Lower leg skin (tissue), 4 donors: Measurements from ENCODE around the gene ZC3H7B. TPM values are rescaled to one million over a fixed set of nuclear protein-coding genes. Genes with fewer than 3 reads are reported as not detected.

Experiments
- DNase-seq, 2 donors: peaks; one replicate each; pipeline ENCODE4 v3.0.0-alpha.2; 2019; ENCODE audit warnings: low spot score in 2 of 2
- H3K4me3 ChIP-seq: fragments of 200-600 bp; sonication (generic); 2 replicates; pipeline ENCODE4 v1.5.1; 2017; ENCODE audit warnings: mild to moderate bottlenecking, low read depth; ENCODE audit not compliant: poor library complexity, severe bottlenecking
- CTCF ChIP-seq, 3 donors: fragments of 450-650 bp; IDR thresholded peaks; one replicate each; pipeline ENCODE4 v1.5.1; 2016; ENCODE audit warnings: antibody characterized with exemption in 3 of 3, mild to moderate bottlenecking in 3 of 3, moderate library complexity in 2 of 3
- POLR2A ChIP-seq, 2 donors: fragments of 450-650 bp; IDR thresholded peaks; one replicate each; pipeline ENCODE4 v1.6.1; 2016 to 2017; ENCODE audit warnings: antibody characterized with exemption in 2 of 2, mild to moderate bottlenecking in 1 of 2, moderate library complexity in 1 of 2
- WGBS, 2 donors: methylation state at CpG; one replicate each; pipeline ENCODE4 v1.1.5; 2018; 5-methylcytosine and 5-hydroxymethylcytosine counted together
- intact Hi-C: fragments of 100-400 bp; cut with DNase I; formaldehyde crosslinking; loops from one replicate; pipeline ENCODE4 v1.15.0; 2023; ENCODE audit warnings: low total_unique reads
- total RNA-seq, 4 donors: library from RNA; depleted of rRNA; stranded (reverse); fragments of >200 nt; gene quantifications; one replicate each; pipeline ENCODE4 v1.1.0, GENCODE V29; 2016

Gene ZC3H7B
- total RNA-seq, 4 donors from 2014 or later: 19.9 to 39.9 (median 31.2) TPM

- no peak overlapping the region for H3K4me3 ChIP-seq
- WGBS, 2 donors: 84 to 87% methylated on average over 10 of the region's 10 CpGs
- TF ChIP-seq POLR2A (IDR thresholded peaks at IDR 0.05) (no peak), CTCF (IDR thresholded peaks at IDR 0.05) (no peak)
- intact Hi-C loops: no loop called here
- no peak for DNase-seq
Measured at GRCh38 chr22:41354979-41355378, 53.7 kb downstream of the ZC3H7B start.

DNA sequence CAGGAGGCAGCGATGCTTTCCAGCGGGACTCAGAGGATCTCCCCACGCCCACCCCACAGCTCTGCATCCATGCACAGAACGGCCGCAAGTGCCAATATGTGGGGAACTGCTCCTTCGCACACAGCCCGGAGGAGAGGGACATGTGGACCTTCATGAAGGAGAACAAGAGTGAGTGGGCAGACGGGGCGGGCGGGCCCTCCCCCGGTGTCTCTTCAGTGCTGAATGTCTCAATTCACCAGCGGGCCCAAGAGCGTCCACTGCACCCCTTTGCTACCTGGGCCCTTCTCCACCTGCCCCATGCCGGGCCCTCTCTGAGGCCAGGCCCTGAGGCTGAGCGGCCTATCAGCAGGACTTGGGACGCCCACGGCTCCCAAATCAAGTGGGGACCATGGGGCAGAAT, 54.6 kb downstream of the ZC3H7B start:
- DNase-seq: no peak
- TF ChIP-seq CTCF (IDR thresholded peaks at IDR 0.05) (no peak), POLR2A (IDR thresholded peaks at IDR 0.05) (no peak)
- 95 to 96% methylated on average over 17 of the region's 17 CpGs for WGBS, 2 donors
- H3K4me3 ChIP-seq: no peak overlapping the region
- intact Hi-C loops: no loop called here

DNA sequence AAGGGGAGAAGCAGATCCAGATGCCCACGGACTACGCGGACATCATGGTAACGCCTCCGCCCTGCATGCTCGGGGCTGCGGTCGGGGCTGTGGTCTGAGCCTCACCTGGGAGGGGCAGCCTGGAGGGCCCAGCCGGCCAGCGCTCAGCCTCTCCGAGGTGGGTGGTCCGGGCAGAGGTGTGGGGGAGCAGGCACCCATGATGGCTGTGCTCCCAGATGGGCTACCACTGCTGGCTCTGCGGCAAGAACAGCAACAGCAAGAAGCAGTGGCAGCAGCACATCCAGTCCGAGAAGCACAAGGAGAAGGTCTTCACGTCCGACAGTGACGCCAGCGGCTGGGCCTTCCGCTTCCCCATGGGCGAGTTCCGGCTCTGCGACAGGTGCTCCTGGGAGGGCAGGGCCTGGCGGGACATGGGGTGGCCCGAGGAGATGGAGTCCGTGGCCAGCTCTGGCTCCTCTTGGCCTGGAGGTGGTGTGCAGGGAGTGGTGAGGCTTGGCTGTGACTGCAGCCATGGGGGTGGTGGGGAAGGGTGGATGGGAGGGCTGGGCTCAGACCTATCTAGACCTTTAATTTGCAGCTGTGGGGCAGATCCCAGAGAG, 55.2 kb downstream of the ZC3H7B start:
- DNase-seq: no peak
- TF ChIP-seq CTCF (IDR thresholded peaks at IDR 0.05): no peak
- TF ChIP-seq POLR2A (IDR thresholded peaks at IDR 0.05): no peak
- WGBS, 2 donors: 91 to 93% methylated on average over 22 to 24 of the region's 25 CpGs
- intact Hi-C loops: no loop called here
- no peak overlapping the region for H3K4me3 ChIP-seq

DNA sequence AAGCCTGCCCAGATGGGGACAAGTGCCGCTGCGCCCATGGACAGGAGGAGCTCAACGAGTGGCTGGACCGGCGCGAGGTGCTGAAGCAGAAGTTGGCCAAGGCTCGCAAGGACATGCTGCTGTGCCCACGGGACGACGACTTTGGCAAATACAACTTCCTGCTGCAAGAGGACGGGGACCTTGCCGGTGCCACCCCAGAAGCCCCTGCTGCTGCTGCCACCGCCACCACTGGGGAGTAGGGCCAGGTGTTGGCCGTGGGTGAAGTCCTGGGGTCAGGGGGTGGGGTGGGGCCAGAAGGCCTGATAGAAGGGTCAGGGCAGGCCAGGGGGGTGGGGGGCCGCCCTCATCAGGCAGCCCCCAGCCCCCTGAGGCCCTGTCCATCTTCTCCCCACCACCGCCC, 55.9 kb downstream of the ZC3H7B start:
- WGBS, 2 donors: 86 to 90% methylated on average over 15 to 16 of the region's 16 CpGs
- TF ChIP-seq CTCF (IDR thresholded peaks at IDR 0.05): no peak
- no peak for TF ChIP-seq POLR2A (IDR thresholded peaks at IDR 0.05)
- H3K4me3 ChIP-seq: no peak overlapping the region
- no peak for DNase-seq
- intact Hi-C loops: no loop called here

DNA sequence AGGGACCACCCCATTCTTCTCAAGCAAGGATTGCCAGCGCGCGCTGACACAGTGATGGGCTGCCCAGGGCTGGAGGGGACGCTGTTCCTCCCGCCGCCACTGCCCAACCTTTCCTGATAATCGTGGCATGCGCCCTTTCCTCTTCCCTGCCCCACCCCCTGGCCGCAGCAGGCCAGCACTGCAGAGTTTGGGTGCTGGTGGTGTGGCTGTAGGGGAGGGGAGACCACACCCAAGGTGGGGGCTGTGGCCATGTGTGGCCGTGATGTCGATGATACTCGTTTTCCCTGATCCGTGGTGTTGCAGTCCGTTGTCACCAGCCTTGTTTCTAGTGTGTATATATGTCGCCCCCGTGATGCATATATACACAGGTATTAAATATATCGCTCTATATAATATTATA, 57.6 kb downstream of the ZC3H7B start:
- TF ChIP-seq POLR2A (IDR thresholded peaks at IDR 0.05) (no peak), CTCF (IDR thresholded peaks at IDR 0.05) (no peak)
- H3K4me3 ChIP-seq: no peak overlapping the region
- intact Hi-C loops: no loop called here
- no peak for DNase-seq
- 80 to 81% methylated on average over 17 of the region's 17 CpGs for WGBS, 2 donors

GRCh38 chr22:41359376-41359775, 58.1 kb downstream of the ZC3H7B start:
- no peak for TF ChIP-seq CTCF (IDR thresholded peaks at IDR 0.05)
- DNase-seq: no peak
- intact Hi-C loops: no loop called here
- 68 to 88% methylated on average over 4 of the region's 4 CpGs for WGBS, 2 donors
- H3K4me3 ChIP-seq: no peak overlapping the region
